PC-3 (cell line): ENCODE data around the gene MYLK.

ENCODE experiments used
- CTCF ChIP-seq: fragments of 300-600 bp; sonication (generic); conservative IDR thresholded peaks from 2 replicates; pipeline ENCODE4 v1.5.1; 2017; ENCODE audit warnings: antibody characterized with exemption, low read depth, mild to moderate bottlenecking, low read length
- EZH2 ChIP-seq: fragments of 300-600 bp; sonication (generic); IDR thresholded peaks from one replicate; pipeline ENCODE4 v1.6.1; 2017; ENCODE audit warnings: antibody characterized with exemption, mild to moderate bottlenecking, low read length; ENCODE audit not compliant: unreplicated experiment
- EZH2phosphoT487 ChIP-seq: fragments of 300-600 bp; sonication (generic); IDR thresholded peaks from 2 replicates; pipeline ENCODE4 v1.6.1; 2018; ENCODE audit warnings: mild to moderate bottlenecking, antibody characterized with exemption, low read length, borderline replicate concordance

GRCh38 chr3:123564056-123564455, 320.1 kb downstream of the MYLK start:
- TF ChIP-seq CTCF: no peak
- TF ChIP-seq EZH2: no peak
- TF ChIP-seq EZH2phosphoT487: no peak
